Measurements from ENCODE around the gene AZIN2. TPM values are rescaled to one million over a fixed set of nuclear protein-coding genes. Genes with fewer than 3 reads are reported as not detected.

Gene AZIN2
- total RNA-seq, 1 experiment from 2014 or later, result 0.74 TPM

Other genes with a start within 250 kb of the AZIN2 start
- 0.41 TPM in 1 of 2 replicates, not detected in the other for gene FNDC5, start 210.2 kb upstream of the AZIN2 start, total RNA-seq (2014; rRNA removed; shearing (Covaris generic))
- not detected in 2 replicates for gene HPCA, start 194.7 kb upstream of the AZIN2 start, total RNA-seq (2014; rRNA removed; shearing (Covaris generic))
- gene TMEM54, start 179.8 kb upstream of the AZIN2 start, total RNA-seq (2014; rRNA removed; shearing (Covaris generic)), result 47.5 and 76.9 TPM in 2 replicates
- gene RNF19B, start 116.3 kb upstream of the AZIN2 start, total RNA-seq (2014; rRNA removed; shearing (Covaris generic)), result 7.4 and 7.9 TPM in 2 replicates
- gene AK2, start 44.3 kb upstream of the AZIN2 start, total RNA-seq (2014; rRNA removed; shearing (Covaris generic)), result 160 and 171 TPM in 2 replicates
- gene TRIM62, start 100.9 kb downstream of the AZIN2 start, total RNA-seq (2014; rRNA removed; shearing (Covaris generic)), result 1.00 and 1.4 TPM in 2 replicates
- 3.5 and 10.5 TPM in 2 replicates for gene ZNF362, start 175.3 kb downstream of the AZIN2 start, total RNA-seq (2014; rRNA removed; shearing (Covaris generic))
- gene A3GALT2, start 239.9 kb downstream of the AZIN2 start, total RNA-seq (2014; rRNA removed; shearing (Covaris generic)), result not detected in 2 replicates